ENCODE results near the gene SAT1.
"Not testable (repeated sequence)": the region's sequence is repeated elsewhere in the genome, so short reads cannot be mapped to it uniquely, and the experiment has no call there.

The SAT1 gene

GRCh38 chrX:23782863-23783588, at the start of gene SAT1:
SAT1 (plus strand) TSS chrX:23783173; CDS start chrX:23783352, 179 bp downstream.
- in situ Hi-C loops (cut with HindIII; ENCODE audit: low pct_unique_long_range_greater_than_20kb, low sequenced_read_pairs): no loop called here
- TF ChIP-seq JUND (IDR thresholded peaks at IDR 0.05; ENCODE audit: low read depth): no peak
- peak; percentile 61 to 98 for DNase-seq (ENCODE audit: low read depth in 1 of 2, low spot score in 1 of 2)

GRCh38 chrX:23736030-23736429, 46.9 kb upstream of the SAT1 start:
- no peak for DNase-seq (ENCODE audit: low read depth in 1 of 2, low spot score in 1 of 2)
- no peak for TF ChIP-seq JUND (IDR thresholded peaks at IDR 0.05; ENCODE audit: low read depth)
- in situ Hi-C loops (cut with HindIII; ENCODE audit: low pct_unique_long_range_greater_than_20kb, low sequenced_read_pairs): no loop called here

GRCh38 chrX:23737413-23737812, 45.6 kb upstream of the SAT1 start:
- in situ Hi-C loops (cut with HindIII; ENCODE audit: low pct_unique_long_range_greater_than_20kb, low sequenced_read_pairs): no loop called here
- TF ChIP-seq JUND (IDR thresholded peaks at IDR 0.05; ENCODE audit: low read depth): no peak
- no peak for DNase-seq (ENCODE audit: low read depth in 1 of 2, low spot score in 1 of 2)

GRCh38 chrX:23742174-23742696, 40.7 kb upstream of the SAT1 start:
- in situ Hi-C loops (cut with HindIII; ENCODE audit: low pct_unique_long_range_greater_than_20kb, low sequenced_read_pairs): no loop called here
- peak; percentile 60 to 79 for DNase-seq (ENCODE audit: low read depth in 1 of 2, low spot score in 1 of 2)
- no peak for TF ChIP-seq JUND (IDR thresholded peaks at IDR 0.05; ENCODE audit: low read depth)

GRCh38 chrX:23742697-23743622, 40.0 kb upstream of the SAT1 start, which contains the start of gene ACOT9:
ACOT9 (minus strand) TSS chrX:23743276; CDS start chrX:23743144, 132 bp downstream.
- no peak for TF ChIP-seq JUND (IDR thresholded peaks at IDR 0.05; ENCODE audit: low read depth)
- in situ Hi-C loops (cut with HindIII; ENCODE audit: low pct_unique_long_range_greater_than_20kb, low sequenced_read_pairs): no loop called here
- DNase-seq (ENCODE audit: low read depth in 1 of 2, low spot score in 1 of 2): peak; percentile 86 to 97

- DNase-seq (ENCODE audit: low read depth in 1 of 2, low spot score in 1 of 2); in situ Hi-C loops (cut with HindIII; ENCODE audit: low pct_unique_long_range_greater_than_20kb, low sequenced_read_pairs): not testable (repeated sequence)
Observed at GRCh38 chrX:23743623-23743971, 39.4 kb upstream of the SAT1 start.

GRCh38 chrX:23745786-23746185, 37.2 kb upstream of the SAT1 start:
- no peak for TF ChIP-seq JUND (IDR thresholded peaks at IDR 0.05; ENCODE audit: low read depth)
- in situ Hi-C loops (cut with HindIII; ENCODE audit: low pct_unique_long_range_greater_than_20kb, low sequenced_read_pairs): no loop called here
- DNase-seq (ENCODE audit: low read depth in 1 of 2, low spot score in 1 of 2): no peak

GRCh38 chrX:23749129-23749528, 33.8 kb upstream of the SAT1 start:
- no peak for TF ChIP-seq JUND (IDR thresholded peaks at IDR 0.05; ENCODE audit: low read depth)
- in situ Hi-C loops (cut with HindIII; ENCODE audit: low pct_unique_long_range_greater_than_20kb, low sequenced_read_pairs): no loop called here
- DNase-seq (ENCODE audit: low read depth in 1 of 2, low spot score in 1 of 2): no peak

GRCh38 chrX:23749576-23749975, 33.4 kb upstream of the SAT1 start:
- DNase-seq (ENCODE audit: low read depth in 1 of 2, low spot score in 1 of 2): no peak
- in situ Hi-C loops (cut with HindIII; ENCODE audit: low pct_unique_long_range_greater_than_20kb, low sequenced_read_pairs): no loop called here
- no peak for TF ChIP-seq JUND (IDR thresholded peaks at IDR 0.05; ENCODE audit: low read depth)

GRCh38 chrX:23752740-23753415, 30.1 kb upstream of the SAT1 start:
- in situ Hi-C loops (cut with HindIII; ENCODE audit: low pct_unique_long_range_greater_than_20kb, low sequenced_read_pairs): no loop called here

GRCh38 chrX:23754664-23755063, 28.3 kb upstream of the SAT1 start:
- DNase-seq (ENCODE audit: low read depth in 1 of 2, low spot score in 1 of 2): no peak
- TF ChIP-seq JUND (IDR thresholded peaks at IDR 0.05; ENCODE audit: low read depth): no peak
- in situ Hi-C loops (cut with HindIII; ENCODE audit: low pct_unique_long_range_greater_than_20kb, low sequenced_read_pairs): no loop called here

More at GRCh38 chrX:23752740-23753415, 30.1 kb upstream of the SAT1 start:
- no peak for TF ChIP-seq JUND (IDR thresholded peaks at IDR 0.05; ENCODE audit: low read depth)
- no peak for DNase-seq (ENCODE audit: low read depth in 1 of 2, low spot score in 1 of 2)

GRCh38 chrX:23756165-23756564, 26.8 kb upstream of the SAT1 start:
- DNase-seq (ENCODE audit: low read depth in 1 of 2, low spot score in 1 of 2): peak in 1 of 2 experiments; percentile 65
- in situ Hi-C loops (cut with HindIII; ENCODE audit: low pct_unique_long_range_greater_than_20kb, low sequenced_read_pairs): no loop called here
- TF ChIP-seq JUND (IDR thresholded peaks at IDR 0.05; ENCODE audit: low read depth): no peak

All from T47D (cell line).